ENCODE results near the gene PALD1. TPM values are rescaled to one million over a fixed set of nuclear protein-coding genes. Genes with fewer than 3 reads are reported as not detected.
A peak's percentile ranks its signal among the peaks of the same experiment; 100 is the strongest.

The PALD1 gene
- total and polyA plus RNA-seq, 4 experiments from 2014 or later, result not detected

GRCh38 chr10:70587045-70587658, 108.6 kb downstream of the PALD1 start:
- CTCF ChIA-PET (ENCODE audit: partially characterized antibody), result no interaction called here
- no peak overlapping the region for H3K4me3 ChIP-seq (ENCODE audit: low read length in 2 of 2)
- peaks cover 0 to 5% of the 10 kb centered on the region in 2 donors for H3K27me3 Mint-ChIP-seq
- no peak overlapping the region for H3K4me3 Mint-ChIP-seq
- H3K4me1 ChIP-seq (ENCODE audit: insufficient read depth, low read length), result no peaks in the 10 kb centered on the region
- peak overlapping the region in 1 of 7 donors; percentile 21 for H3K27ac Mint-ChIP-seq
- H3K9me3 Mint-ChIP-seq, result no peaks in the 10 kb centered on the region
- H3K36me3 Mint-ChIP-seq, result no peaks in the 10 kb centered on the region
- H3K27me3 ChIP-seq (ENCODE audit: insufficient read depth, low read length), result no peaks in the 10 kb centered on the region
- H3K4me1 Mint-ChIP-seq, result peaks cover 0 to 3% (median 0%) of the 10 kb centered on the region in 4 donors
- H3K27ac ChIP-seq (ENCODE audit: low read depth, low read length), result no peak overlapping the region
- POLR2A ChIA-PET (ENCODE audit: partially characterized antibody), result no interaction called here
- intact Hi-C loops (cut with micrococcal nuclease), result loop anchor here (1.0 kb wide), 1 partner anchor 16 kb away; no protein-coding TSS in a partner anchor
- DNase-seq, result no peak
- no peaks in the 10 kb centered on the region for H3K9me3 ChIP-seq (ENCODE audit: control insufficient read depth in 1 of 2, low read length in 2 of 2)
- no peaks in the 10 kb centered on the region for H3K36me3 ChIP-seq (ENCODE audit: insufficient read depth, low read length)

- H3K36me3 Mint-ChIP-seq, result peaks cover 0 to 2% of the 10 kb centered on the region in 2 donors
- Histone ChIP-seq H3K27ac (ENCODE audit: low read depth, low read length) (no peak overlapping the region), H3K9me3 (ENCODE audit: control insufficient read depth in 1 of 2, low read length in 2 of 2) (no peaks in the 10 kb centered on the region), H3K4me1 (ENCODE audit: insufficient read depth, low read length) (no peaks in the 10 kb centered on the region), H3K27me3 (ENCODE audit: insufficient read depth, low read length) (no peaks in the 10 kb centered on the region), H3K4me3 (ENCODE audit: low read length in 2 of 2) (no peak overlapping the region), H3K36me3 (ENCODE audit: insufficient read depth, low read length) (no peaks in the 10 kb centered on the region)
- H3K4me3 Mint-ChIP-seq, result no peak overlapping the region
- H3K27me3 Mint-ChIP-seq, result peaks cover 0 to 7% of the 10 kb centered on the region in 2 donors
- no peak for DNase-seq
- ChIA-PET CTCF (ENCODE audit: partially characterized antibody) (no interaction called here), POLR2A (ENCODE audit: partially characterized antibody) (no interaction called here)
- peaks cover 0 to 5% (median 0%) of the 10 kb centered on the region in 4 donors for H3K4me1 Mint-ChIP-seq
- intact Hi-C loops (cut with micrococcal nuclease), result no loop called here
- no peaks in the 10 kb centered on the region for H3K9me3 Mint-ChIP-seq
- H3K27ac Mint-ChIP-seq, result no peak overlapping the region
Measured at GRCh38 chr10:70588255-70588654, 109.7 kb downstream of the PALD1 start.

GRCh38 chr10:70588859-70589570, 110.4 kb downstream of the PALD1 start:
- no peak for DNase-seq
- no peaks in the 10 kb centered on the region for H3K9me3 ChIP-seq (ENCODE audit: control insufficient read depth in 1 of 2, low read length in 2 of 2)
- peaks cover 0 to 6% (median 0%) of the 10 kb centered on the region in 4 donors for H3K4me1 Mint-ChIP-seq
- no peak overlapping the region for H3K4me3 ChIP-seq (ENCODE audit: low read length in 2 of 2)
- H3K4me1 ChIP-seq (ENCODE audit: insufficient read depth, low read length), result no peaks in the 10 kb centered on the region
- ChIA-PET POLR2A (ENCODE audit: partially characterized antibody) (no interaction called here), CTCF (ENCODE audit: partially characterized antibody) (no interaction called here)
- peaks cover 0 to 7% of the 10 kb centered on the region in 2 donors for H3K27me3 Mint-ChIP-seq
- H3K27ac ChIP-seq (ENCODE audit: low read depth, low read length), result no peak overlapping the region
- H3K36me3 Mint-ChIP-seq, result peaks cover 0 to 2% of the 10 kb centered on the region in 2 donors
- no peaks in the 10 kb centered on the region for H3K9me3 Mint-ChIP-seq
- H3K4me3 Mint-ChIP-seq, result peak overlapping the region in 1 of 8 donors; percentile 21
- no peaks in the 10 kb centered on the region for H3K36me3 ChIP-seq (ENCODE audit: insufficient read depth, low read length)
- intact Hi-C loops (cut with micrococcal nuclease), result no loop called here
- H3K27ac Mint-ChIP-seq, result no peak overlapping the region
- no peaks in the 10 kb centered on the region for H3K27me3 ChIP-seq (ENCODE audit: insufficient read depth, low read length)

GRCh38 chr10:70589762-70590654, 111.4 kb downstream of the PALD1 start:
- Histone ChIP-seq H3K4me1 (ENCODE audit: insufficient read depth, low read length) (no peaks in the 10 kb centered on the region), H3K9me3 (ENCODE audit: control insufficient read depth in 1 of 2, low read length in 2 of 2) (no peaks in the 10 kb centered on the region), H3K4me3 (ENCODE audit: low read length in 2 of 2) (no peak overlapping the region), H3K36me3 (ENCODE audit: insufficient read depth, low read length) (no peaks in the 10 kb centered on the region), H3K27ac (ENCODE audit: low read depth, low read length) (no peak overlapping the region), H3K27me3 (ENCODE audit: insufficient read depth, low read length) (no peaks in the 10 kb centered on the region)
- peaks cover 0 to 7% of the 10 kb centered on the region in 2 donors for H3K27me3 Mint-ChIP-seq
- ChIA-PET CTCF (ENCODE audit: partially characterized antibody) (no interaction called here), POLR2A (ENCODE audit: partially characterized antibody) (no interaction called here)
- peaks cover 0 to 11% (median 4%) of the 10 kb centered on the region in 4 donors for H3K4me1 Mint-ChIP-seq
- intact Hi-C loops (cut with micrococcal nuclease), result no loop called here
- H3K36me3 Mint-ChIP-seq, result peaks cover 0 to 2% of the 10 kb centered on the region in 2 donors
- DNase-seq, result no peak
- no peak overlapping the region for H3K4me3 Mint-ChIP-seq
- no peaks in the 10 kb centered on the region for H3K9me3 Mint-ChIP-seq
- H3K27ac Mint-ChIP-seq, result no peak overlapping the region

- H3K27ac ChIP-seq (ENCODE audit: low read depth, low read length), result no peak overlapping the region
- Mint-ChIP-seq H3K4me1 (peaks cover 0 to 14% (median 12%) of the 10 kb centered on the region in 4 donors), H3K27ac (no peak overlapping the region), H3K27me3 (peaks cover 0 to 7% of the 10 kb centered on the region in 2 donors), H3K9me3 (no peaks in the 10 kb centered on the region), H3K36me3 (peaks cover 0 to 3% of the 10 kb centered on the region in 2 donors), H3K4me3 (no peak overlapping the region)
- POLR2A ChIA-PET (ENCODE audit: partially characterized antibody), result interaction anchor here (1.9 to 3.5 kb wide), 2 partner anchors 11 to 13 kb away, joined by 7 to 12 read pairs; partner anchors contain the start of gene PRF1
- DNase-seq, result no peak
- CTCF ChIA-PET (ENCODE audit: partially characterized antibody), result interaction anchor here (1.3 to 1.6 kb wide), 2 partner anchors 13 to 130 kb away, joined by 3 to 4 read pairs; no protein-coding TSS in a partner anchor
- no peak overlapping the region for H3K4me3 ChIP-seq (ENCODE audit: low read length in 2 of 2)
- H3K36me3 ChIP-seq (ENCODE audit: insufficient read depth, low read length), result no peaks in the 10 kb centered on the region
- peaks cover 5% of the 10 kb centered on the region for H3K4me1 ChIP-seq (ENCODE audit: insufficient read depth, low read length)
- H3K9me3 ChIP-seq (ENCODE audit: control insufficient read depth in 1 of 2, low read length in 2 of 2), result no peaks in the 10 kb centered on the region
- no peaks in the 10 kb centered on the region for H3K27me3 ChIP-seq (ENCODE audit: insufficient read depth, low read length)
- intact Hi-C loops (cut with micrococcal nuclease), result no loop called here
Measured at GRCh38 chr10:70590655-70591416, 112.3 kb downstream of the PALD1 start.

GRCh38 chr10:70592186-70592735, 113.7 kb downstream of the PALD1 start:
- Mint-ChIP-seq H3K4me3 (no peak overlapping the region), H3K36me3 (peaks cover 3 to 15% of the 10 kb centered on the region in 2 donors), H3K27ac (no peak overlapping the region), H3K27me3 (peaks cover 0 to 7% of the 10 kb centered on the region in 2 donors), H3K9me3 (no peaks in the 10 kb centered on the region), H3K4me1 (peaks cover 0 to 26% (median 17%) of the 10 kb centered on the region in 4 donors)
- Histone ChIP-seq H3K4me1 (ENCODE audit: insufficient read depth, low read length) (peaks cover 16% of the 10 kb centered on the region), H3K4me3 (ENCODE audit: low read length in 2 of 2) (no peak overlapping the region), H3K27ac (ENCODE audit: low read depth, low read length) (no peak overlapping the region), H3K27me3 (ENCODE audit: insufficient read depth, low read length) (no peaks in the 10 kb centered on the region), H3K36me3 (ENCODE audit: insufficient read depth, low read length) (peaks cover 6% of the 10 kb centered on the region), H3K9me3 (ENCODE audit: control insufficient read depth in 1 of 2, low read length in 2 of 2) (no peaks in the 10 kb centered on the region)
- intact Hi-C loops (cut with micrococcal nuclease), result no loop called here
- POLR2A ChIA-PET (ENCODE audit: partially characterized antibody), result interaction anchor here (1.6 to 3.5 kb wide), 3 partner anchors 10 to 35 kb away, joined by 3 to 12 read pairs (median 7); partner anchors contain the start of gene PRF1
- CTCF ChIA-PET (ENCODE audit: partially characterized antibody), result interaction anchor here (1.3 to 1.6 kb wide), 2 partner anchors 14 to 131 kb away, joined by 3 to 4 read pairs; no protein-coding TSS in a partner anchor
- DNase-seq, result no peak
